ENCODE results near the gene NKG7.
A peak's percentile ranks its signal among the peaks of the same experiment; 100 is the strongest.
"Not testable (repeated sequence)": the region's sequence is repeated elsewhere in the genome, so short reads cannot be mapped to it uniquely, and the experiment has no call there.

Gene NKG7

DNA sequence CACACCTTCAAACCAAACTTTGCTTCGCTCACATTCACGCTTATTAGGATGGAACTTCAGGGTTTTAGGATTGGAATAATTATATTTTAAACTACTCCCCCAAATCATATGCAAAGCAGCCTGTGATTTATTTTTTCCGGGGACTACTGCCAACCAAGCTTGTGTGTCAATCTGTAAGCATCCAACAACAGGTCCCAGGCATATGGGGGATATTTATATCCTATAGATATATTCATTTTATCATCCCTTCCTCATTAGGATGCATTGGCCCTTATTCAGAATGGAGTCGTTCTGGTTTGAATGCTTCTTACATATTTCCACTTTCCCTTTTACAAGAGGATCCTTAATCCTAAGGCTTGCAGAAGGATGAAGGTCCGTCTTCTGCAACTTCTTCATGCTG lies 26.8 kb upstream of the NKG7 start:
- Histone ChIP-seq H3K4me3 (replicated peaks; ENCODE audit: low read depth, low read length) (no peak overlapping the region), H3K36me3 (ENCODE audit: control insufficient read depth, insufficient read depth, low read length) (no peaks in the 10 kb centered on the region), H3K27me3 (replicated peaks; ENCODE audit: control insufficient read depth, insufficient read depth, low read length) (no peaks in the 10 kb centered on the region)
- no peak for DNase-seq (ENCODE audit: extremely low read depth, insufficient read length)
- TF ChIP-seq, protein P1, sequence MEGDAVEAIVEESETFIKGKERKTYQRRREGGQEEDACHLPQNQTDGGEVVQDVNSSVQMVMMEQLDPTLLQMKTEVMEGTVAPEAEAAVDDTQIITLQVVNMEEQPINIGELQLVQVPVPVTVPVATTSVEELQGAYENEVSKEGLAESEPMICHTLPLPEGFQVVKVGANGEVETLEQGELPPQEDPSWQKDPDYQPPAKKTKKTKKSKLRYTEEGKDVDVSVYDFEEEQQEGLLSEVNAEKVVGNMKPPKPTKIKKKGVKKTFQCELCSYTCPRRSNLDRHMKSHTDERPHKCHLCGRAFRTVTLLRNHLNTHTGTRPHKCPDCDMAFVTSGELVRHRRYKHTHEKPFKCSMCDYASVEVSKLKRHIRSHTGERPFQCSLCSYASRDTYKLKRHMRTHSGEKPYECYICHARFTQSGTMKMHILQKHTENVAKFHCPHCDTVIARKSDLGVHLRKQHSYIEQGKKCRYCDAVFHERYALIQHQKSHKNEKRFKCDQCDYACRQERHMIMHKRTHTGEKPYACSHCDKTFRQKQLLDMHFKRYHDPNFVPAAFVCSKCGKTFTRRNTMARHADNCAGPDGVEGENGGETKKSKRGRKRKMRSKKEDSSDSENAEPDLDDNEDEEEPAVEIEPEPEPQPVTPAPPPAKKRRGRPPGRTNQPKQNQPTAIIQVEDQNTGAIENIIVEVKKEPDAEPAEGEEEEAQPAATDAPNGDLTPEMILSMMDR (IDR thresholded peaks at IDR 0.05; ENCODE audit: insufficient read depth, low read length, poor library complexity, severe bottlenecking), result no peak

DNA sequence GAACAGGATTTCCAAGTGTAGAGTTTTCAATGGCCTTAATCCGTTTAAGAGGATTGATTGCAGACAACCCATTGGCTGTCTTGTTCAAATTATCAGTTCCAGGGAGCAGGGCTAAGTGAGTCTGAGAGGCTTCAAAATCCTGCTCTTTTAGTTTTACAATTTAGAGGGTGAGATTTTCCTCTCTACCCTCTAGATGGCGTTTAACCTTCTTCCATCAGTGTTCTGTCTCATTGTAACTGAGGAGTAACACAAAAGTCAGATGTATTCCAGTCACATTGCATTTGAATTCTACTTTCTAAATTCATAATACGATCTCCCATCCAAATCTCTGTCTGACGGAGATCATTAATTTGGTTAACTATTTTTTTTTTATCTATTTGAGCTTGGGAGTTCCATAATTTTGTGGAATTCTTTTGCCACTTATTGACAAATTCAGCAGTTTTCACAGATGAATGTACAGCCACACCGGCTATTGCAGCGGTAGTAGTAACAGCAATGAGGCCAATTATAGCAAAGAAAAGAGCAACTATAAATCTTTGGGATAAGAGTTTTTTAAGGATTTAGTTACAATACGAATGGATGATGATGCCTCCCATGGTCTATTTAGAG lies 25.7 kb upstream of the NKG7 start:
- no peak for DNase-seq (ENCODE audit: extremely low read depth, insufficient read length)
- Histone ChIP-seq H3K36me3 (ENCODE audit: control insufficient read depth, insufficient read depth, low read length) (no peaks in the 10 kb centered on the region), H3K4me3 (replicated peaks; ENCODE audit: low read depth, low read length) (no peak overlapping the region), H3K27me3 (replicated peaks; ENCODE audit: control insufficient read depth, insufficient read depth, low read length) (no peaks in the 10 kb centered on the region)
- TF ChIP-seq, protein P1 (IDR thresholded peaks at IDR 0.05; ENCODE audit: insufficient read depth, low read length, poor library complexity, severe bottlenecking), result peak; percentile 61

DNA sequence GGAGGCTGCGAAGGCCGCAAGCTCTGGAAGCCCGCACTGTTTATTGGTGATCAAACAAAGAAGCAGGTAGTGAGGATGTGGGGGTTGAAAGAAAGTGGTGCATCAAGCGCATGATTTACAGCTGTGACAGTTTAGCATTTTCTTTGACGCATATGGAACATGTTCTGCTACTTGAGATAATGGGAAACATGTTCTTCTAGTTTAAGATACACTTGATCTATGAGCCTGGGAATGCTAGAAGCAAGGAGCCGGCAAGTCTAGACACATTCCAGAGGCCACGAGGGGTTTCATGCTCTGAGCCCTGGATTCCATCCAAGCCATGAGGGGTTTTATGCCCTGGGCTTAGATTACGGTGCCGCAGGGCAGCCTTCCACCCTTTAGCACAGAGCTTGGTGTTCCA lies 25.0 kb upstream of the NKG7 start:
- DNase-seq (ENCODE audit: extremely low read depth, insufficient read length); H3K4me3 ChIP-seq (replicated peaks; ENCODE audit: low read depth, low read length); H3K36me3 ChIP-seq (ENCODE audit: control insufficient read depth, insufficient read depth, low read length); H3K27me3 ChIP-seq (replicated peaks; ENCODE audit: control insufficient read depth, insufficient read depth, low read length): not testable (repeated sequence)

DNA sequence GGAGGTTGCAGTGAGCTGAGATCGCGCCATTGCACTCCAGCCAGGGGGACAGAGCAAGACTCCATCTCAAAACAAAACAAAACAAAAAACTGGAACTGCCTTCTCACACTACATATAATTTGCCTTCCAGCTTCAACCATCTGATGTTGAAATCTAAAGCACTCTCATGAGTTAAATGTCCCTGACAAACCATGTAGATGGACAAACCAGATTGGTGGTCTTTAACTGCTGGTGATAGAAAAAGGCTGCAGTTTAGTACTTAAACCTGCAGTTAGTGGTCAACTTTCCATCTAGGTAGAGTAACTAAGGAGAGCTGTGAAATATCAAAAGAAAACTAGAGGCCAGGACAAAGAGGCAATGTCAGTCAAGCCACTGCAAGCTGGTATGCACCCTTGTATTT lies 23.7 kb upstream of the NKG7 start:
- TF ChIP-seq, protein P1 (IDR thresholded peaks at IDR 0.05; ENCODE audit: insufficient read depth, low read length, poor library complexity, severe bottlenecking), result no peak
- no peak for DNase-seq (ENCODE audit: extremely low read depth, insufficient read length)
- H3K4me3 ChIP-seq (replicated peaks; ENCODE audit: low read depth, low read length), result no peak overlapping the region
- H3K36me3 ChIP-seq (ENCODE audit: control insufficient read depth, insufficient read depth, low read length), result no peaks in the 10 kb centered on the region
- no peaks in the 10 kb centered on the region for H3K27me3 ChIP-seq (replicated peaks; ENCODE audit: control insufficient read depth, insufficient read depth, low read length)

DNA sequence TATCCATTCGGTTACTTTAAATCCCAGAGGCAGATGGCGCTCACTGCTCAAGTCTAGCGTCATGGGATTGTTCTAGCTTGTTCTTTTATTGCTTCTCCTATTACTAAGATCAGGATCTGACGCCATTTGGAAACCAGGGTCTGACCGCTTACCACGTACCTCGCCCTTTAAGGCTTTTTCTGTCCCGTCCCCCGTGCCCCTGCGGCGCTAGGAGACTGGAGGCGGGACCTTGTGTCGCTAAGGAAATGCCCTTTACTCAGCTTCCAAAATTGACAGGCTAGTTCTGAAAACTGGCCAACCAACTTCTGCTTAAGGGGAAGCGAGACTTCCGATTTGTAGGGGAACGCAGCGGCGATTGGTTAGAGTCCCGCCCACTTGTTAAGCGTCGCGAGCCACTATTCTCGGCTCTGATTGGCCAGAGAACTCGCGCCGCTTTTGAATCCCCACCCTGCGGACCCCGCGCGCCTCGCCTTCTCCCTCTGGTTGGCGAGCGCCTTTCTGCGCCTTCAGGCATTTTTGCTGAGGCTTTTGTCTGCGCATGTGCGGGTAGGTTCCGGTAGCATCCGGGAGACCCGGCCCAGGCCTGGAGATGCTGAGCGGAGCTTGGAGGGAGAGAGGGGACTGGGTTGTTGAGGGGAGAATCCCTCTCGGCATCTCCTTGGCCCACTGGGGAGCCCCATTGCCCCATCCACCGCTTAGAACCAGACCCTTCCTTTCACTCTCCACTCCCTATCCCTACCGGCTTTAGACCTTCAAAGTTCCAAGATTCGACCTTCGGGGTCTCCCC lies 21.8 kb upstream of the NKG7 start:
- TF ChIP-seq, protein P1 (IDR thresholded peaks at IDR 0.05; ENCODE audit: insufficient read depth, low read length, poor library complexity, severe bottlenecking), result no peak
- DNase-seq (ENCODE audit: extremely low read depth, insufficient read length), result peak; percentile 96
- Histone ChIP-seq H3K27me3 (replicated peaks; ENCODE audit: control insufficient read depth, insufficient read depth, low read length) (no peaks in the 10 kb centered on the region), H3K36me3 (ENCODE audit: control insufficient read depth, insufficient read depth, low read length) (no peaks in the 10 kb centered on the region), H3K4me3 (replicated peaks; ENCODE audit: low read depth, low read length) (peak overlapping the region; percentile 67)

DNA sequence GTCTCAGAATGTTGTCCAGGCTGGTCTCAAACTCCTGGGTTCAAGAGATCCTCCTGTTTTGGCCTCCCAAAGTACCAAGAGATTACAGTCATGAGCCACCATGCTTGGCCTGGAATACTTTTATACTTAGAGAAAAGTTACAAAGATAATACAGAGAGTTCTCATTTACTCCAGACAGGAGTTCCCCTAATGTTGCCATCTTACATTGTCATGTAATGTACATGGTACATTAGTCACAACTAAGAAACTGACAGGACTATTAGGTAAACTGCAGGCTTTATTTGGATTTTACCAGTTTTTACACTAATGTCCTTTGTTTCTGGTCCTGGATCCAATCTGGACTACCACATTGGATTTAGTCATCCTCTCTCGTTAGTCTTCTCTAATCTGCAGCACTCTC lies 20.2 kb upstream of the NKG7 start:
- no peak for DNase-seq (ENCODE audit: extremely low read depth, insufficient read length)
- no peaks in the 10 kb centered on the region for H3K27me3 ChIP-seq (replicated peaks; ENCODE audit: control insufficient read depth, insufficient read depth, low read length)
- TF ChIP-seq, protein P1 (IDR thresholded peaks at IDR 0.05; ENCODE audit: insufficient read depth, low read length, poor library complexity, severe bottlenecking), result no peak

More for the DNA sequence above, 20.2 kb upstream of the NKG7 start:
- H3K4me3 ChIP-seq (replicated peaks; ENCODE audit: low read depth, low read length), result no peak overlapping the region
- no peaks in the 10 kb centered on the region for H3K36me3 ChIP-seq (ENCODE audit: control insufficient read depth, insufficient read depth, low read length)
